Stomach smooth muscle (tissue), 2 donors: Measurements from ENCODE around the gene EDN2.
A peak's percentile ranks its signal among the peaks of the same experiment; 100 is the strongest.

Experiments used
- H3K27ac ChIP-seq: one replicate; pipeline ENCODE4 v1.7.0; 2013; ENCODE audit warnings: mild to moderate bottlenecking, low read length, inconsistent platforms
- H3K27me3 ChIP-seq, 2 donors: one replicate each; pipeline ENCODE4 v1.7.0; 2013; ENCODE audit warnings: low read length in 2 of 2; ENCODE audit not compliant: insufficient read depth in 2 of 2, control insufficient read depth in 1 of 2
- H3K36me3 ChIP-seq, 2 donors: one replicate each; pipeline ENCODE4 v1.7.0; 2013; ENCODE audit warnings: low read length in 2 of 2; ENCODE audit not compliant: control insufficient read depth in 2 of 2, insufficient read depth in 2 of 2
- H3K4me1 ChIP-seq: one replicate; pipeline ENCODE4 v1.7.0; 2013; ENCODE audit warnings: low read length; ENCODE audit not compliant: control insufficient read depth, insufficient read depth
- H3K4me3 ChIP-seq, 2 donors: one replicate each; pipeline ENCODE4 v1.7.0; 2013; ENCODE audit warnings: low read length in 2 of 2
- H3K9ac ChIP-seq, 2 donors: one replicate each; pipeline ENCODE4 v1.7.0; 2013; ENCODE audit warnings: low read length in 2 of 2, mild to moderate bottlenecking in 1 of 2
- H3K9me3 ChIP-seq, 2 donors: one replicate each; pipeline ENCODE4 v1.7.0; 2013; ENCODE audit warnings: low read length in 2 of 2; ENCODE audit not compliant: control insufficient read depth in 2 of 2
- donor health status: healthy.
- donor health status: Pancreatic carcinoma.

The EDN2 gene

GRCh38 chr1:41484402-41485241, at the start of gene EDN2:
TSS of gene EDN2 (minus strand) at chr1:41484683. CDS start at chr1:41484601, 82 bp downstream.
- peak within 1 kb of the TSS in 1 of 2 donors; percentile 22 for H3K4me3 ChIP-seq
- no peaks in the 10 kb centered on the region for H3K27me3 ChIP-seq
- no peaks in the 10 kb centered on the region for H3K9me3 ChIP-seq
- peak within 1 kb of the TSS; percentile 64 for H3K27ac ChIP-seq
- no peaks in the 10 kb centered on the region for H3K36me3 ChIP-seq
- H3K4me1 ChIP-seq = peaks cover 67% of the 10 kb centered on the region
- peak within 1 kb of the TSS in 1 of 2 donors; percentile 21 for H3K9ac ChIP-seq

- no peaks in the 10 kb centered on the region for H3K36me3 ChIP-seq
- peaks cover 21% of the 10 kb centered on the region for H3K4me1 ChIP-seq
- no peak overlapping the region for H3K27ac ChIP-seq
- no peak overlapping the region for H3K4me3 ChIP-seq
- H3K9me3 ChIP-seq = no peaks in the 10 kb centered on the region
- no peaks in the 10 kb centered on the region for H3K27me3 ChIP-seq
- no peak overlapping the region for H3K9ac ChIP-seq
Observed at GRCh38 chr1:41533731-41534080, 49.2 kb upstream of the EDN2 start.

GRCh38 chr1:41533016-41533730, 48.7 kb upstream of the EDN2 start:
- H3K27ac ChIP-seq = no peak overlapping the region
- H3K4me1 ChIP-seq = peaks cover 16% of the 10 kb centered on the region
- H3K9me3 ChIP-seq = no peaks in the 10 kb centered on the region
- H3K36me3 ChIP-seq = no peaks in the 10 kb centered on the region
- no peaks in the 10 kb centered on the region for H3K27me3 ChIP-seq
- no peak overlapping the region for H3K4me3 ChIP-seq
- no peak overlapping the region for H3K9ac ChIP-seq

GRCh38 chr1:41532206-41532975, 47.9 kb upstream of the EDN2 start:
- H3K36me3 ChIP-seq = no peaks in the 10 kb centered on the region
- H3K9me3 ChIP-seq = no peaks in the 10 kb centered on the region
- H3K27me3 ChIP-seq = no peaks in the 10 kb centered on the region
- H3K9ac ChIP-seq = no peak overlapping the region
- H3K27ac ChIP-seq = no peak overlapping the region
- H3K4me3 ChIP-seq = no peak overlapping the region
- H3K4me1 ChIP-seq = peaks cover 8% of the 10 kb centered on the region

- H3K36me3 ChIP-seq = no peaks in the 10 kb centered on the region
- no peaks in the 10 kb centered on the region for H3K9me3 ChIP-seq
- no peak overlapping the region for H3K27ac ChIP-seq
- no peaks in the 10 kb centered on the region for H3K27me3 ChIP-seq
- H3K4me3 ChIP-seq = no peak overlapping the region
- no peaks in the 10 kb centered on the region for H3K4me1 ChIP-seq
- H3K9ac ChIP-seq = no peak overlapping the region
Observed at GRCh38 chr1:41530411-41530810, 45.9 kb upstream of the EDN2 start.

- H3K9me3 ChIP-seq = no peaks in the 10 kb centered on the region
- no peak overlapping the region for H3K4me3 ChIP-seq
- no peaks in the 10 kb centered on the region for H3K36me3 ChIP-seq
- H3K27me3 ChIP-seq = no peaks in the 10 kb centered on the region
- H3K27ac ChIP-seq = no peak overlapping the region
- no peaks in the 10 kb centered on the region for H3K4me1 ChIP-seq
- no peak overlapping the region for H3K9ac ChIP-seq
Observed at GRCh38 chr1:41529621-41530395, 45.3 kb upstream of the EDN2 start.

- Histone ChIP-seq H3K27me3 (no peaks in the 10 kb centered on the region), H3K4me1 (no peaks in the 10 kb centered on the region), H3K9ac (no peak overlapping the region), H3K36me3 (no peaks in the 10 kb centered on the region), H3K4me3 (no peak overlapping the region), H3K9me3 (no peaks in the 10 kb centered on the region), H3K27ac (no peak overlapping the region)
Observed at GRCh38 chr1:41528726-41529605, 44.5 kb upstream of the EDN2 start.

- Histone ChIP-seq H3K4me1 (no peaks in the 10 kb centered on the region), H3K9me3 (no peaks in the 10 kb centered on the region), H3K27me3 (no peaks in the 10 kb centered on the region), H3K27ac (no peak overlapping the region), H3K36me3 (no peaks in the 10 kb centered on the region), H3K9ac (no peak overlapping the region), H3K4me3 (no peak overlapping the region)
Observed at GRCh38 chr1:41528106-41528505, 43.6 kb upstream of the EDN2 start.

- H3K36me3 ChIP-seq = no peaks in the 10 kb centered on the region
- H3K4me3 ChIP-seq = no peak overlapping the region
- no peak overlapping the region for H3K27ac ChIP-seq
- no peak overlapping the region for H3K9ac ChIP-seq
- H3K27me3 ChIP-seq = no peaks in the 10 kb centered on the region
- H3K9me3 ChIP-seq = no peaks in the 10 kb centered on the region
- H3K4me1 ChIP-seq = no peaks in the 10 kb centered on the region
Observed at GRCh38 chr1:41526956-41527561, 42.6 kb upstream of the EDN2 start.
